ENCODE results near the gene C22orf39.

- TF ChIP-seq FOXM1 (IDR thresholded peaks at IDR 0.05; ENCODE audit: borderline replicate concordance, low read depth) (no peak), TEAD4 (IDR thresholded peaks at IDR 0.05) (no peak), EP300 (IDR thresholded peaks at IDR 0.05; ENCODE audit: borderline replicate concordance) (no peak), YY1 (IDR thresholded peaks at IDR 0.05; ENCODE audit: low read depth) (no peak), MAX (IDR thresholded peaks at IDR 0.05) (no peak), ZBTB7A (IDR thresholded peaks at IDR 0.05; ENCODE audit: low read depth) (no peak), TAF1 (IDR thresholded peaks at IDR 0.05; ENCODE audit: low read depth) (no peak), RAD21 (IDR thresholded peaks at IDR 0.05; ENCODE audit: low read depth) (no peak), REST (IDR thresholded peaks at IDR 0.05; ENCODE audit: low read depth) (no peak), CEBPB (IDR thresholded peaks at IDR 0.05) (no peak), EGR1 (IDR thresholded peaks at IDR 0.05) (no peak), CREB1 (IDR thresholded peaks at IDR 0.05; ENCODE audit: low read depth) (no peak)
Observed at GRCh38 chr22:19480173-19480568, 32.7 kb upstream of the C22orf39 start.

Data from Ishikawa (cell line).